ENCODE measurements around the gene MLX.

DNA sequence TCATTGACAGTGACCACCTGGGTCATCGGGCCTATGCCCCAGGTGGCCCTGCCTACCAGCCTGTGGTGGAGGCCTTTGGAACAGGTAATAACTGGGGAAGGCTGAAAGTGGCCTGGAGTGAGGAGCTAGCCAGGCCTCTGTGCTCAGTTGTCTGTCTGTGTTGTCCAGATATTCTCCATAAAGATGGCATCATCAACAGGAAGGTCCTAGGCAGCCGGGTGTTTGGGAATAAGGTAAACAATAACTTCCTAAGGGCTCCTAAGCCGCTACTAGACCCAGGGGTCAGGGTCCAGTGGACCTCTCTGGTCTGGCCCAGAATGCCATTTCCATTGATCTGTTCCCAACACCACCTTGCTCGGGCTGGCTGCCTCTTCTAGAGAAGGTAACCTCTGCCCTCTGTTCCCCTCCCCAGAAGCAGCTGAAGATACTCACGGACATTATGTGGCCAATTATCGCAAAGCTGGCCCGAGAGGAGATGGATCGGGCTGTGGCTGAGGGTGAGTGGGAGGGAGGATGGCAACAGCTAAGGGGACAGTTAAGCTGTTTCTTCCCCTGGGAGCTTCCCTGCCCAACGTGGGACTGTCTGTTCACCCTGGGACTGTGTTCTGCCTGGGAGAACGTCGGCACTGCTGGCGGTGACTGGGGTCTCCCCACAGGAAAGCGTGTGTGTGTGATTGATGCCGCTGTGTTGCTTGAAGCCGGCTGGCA, 1.9 kb upstream of the MLX start:
- TF ChIP-seq, protein P1, sequence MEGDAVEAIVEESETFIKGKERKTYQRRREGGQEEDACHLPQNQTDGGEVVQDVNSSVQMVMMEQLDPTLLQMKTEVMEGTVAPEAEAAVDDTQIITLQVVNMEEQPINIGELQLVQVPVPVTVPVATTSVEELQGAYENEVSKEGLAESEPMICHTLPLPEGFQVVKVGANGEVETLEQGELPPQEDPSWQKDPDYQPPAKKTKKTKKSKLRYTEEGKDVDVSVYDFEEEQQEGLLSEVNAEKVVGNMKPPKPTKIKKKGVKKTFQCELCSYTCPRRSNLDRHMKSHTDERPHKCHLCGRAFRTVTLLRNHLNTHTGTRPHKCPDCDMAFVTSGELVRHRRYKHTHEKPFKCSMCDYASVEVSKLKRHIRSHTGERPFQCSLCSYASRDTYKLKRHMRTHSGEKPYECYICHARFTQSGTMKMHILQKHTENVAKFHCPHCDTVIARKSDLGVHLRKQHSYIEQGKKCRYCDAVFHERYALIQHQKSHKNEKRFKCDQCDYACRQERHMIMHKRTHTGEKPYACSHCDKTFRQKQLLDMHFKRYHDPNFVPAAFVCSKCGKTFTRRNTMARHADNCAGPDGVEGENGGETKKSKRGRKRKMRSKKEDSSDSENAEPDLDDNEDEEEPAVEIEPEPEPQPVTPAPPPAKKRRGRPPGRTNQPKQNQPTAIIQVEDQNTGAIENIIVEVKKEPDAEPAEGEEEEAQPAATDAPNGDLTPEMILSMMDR (IDR thresholded peaks at IDR 0.05; ENCODE audit: low read depth, low read length) = no peak
- TF ChIP-seq EZH2phosphoT487 (IDR thresholded peaks at IDR 0.05; ENCODE audit: low read depth) = no peak
